Measurements from ENCODE around the gene APP. TPM values are rescaled to one million over a fixed set of nuclear protein-coding genes. Genes with fewer than 3 reads are reported as not detected.
A peak's percentile ranks its signal among the peaks of the same experiment; 100 is the strongest.

APP gene
- total RNA-seq, 1 experiment from 2014 or later, result 266 TPM

GRCh38 chr21:25848309-25848708, 322.3 kb downstream of the APP start:
- ATAC-seq, result no peak

GRCh38 chr21:25845729-25846256, 324.8 kb downstream of the APP start:
- BruUV-seq (replicated peaks), result no TSS peak
- ChIA-PET CTCF (no interaction called here), POLR2A (ENCODE audit: unreplicated experiment) (no interaction called here)
- no peak overlapping the region for H3K4me2 ChIP-seq (ENCODE audit: low read length)
- H3K4me3 ChIP-seq (ENCODE audit: low read length), result no peak overlapping the region
- no peaks in the 10 kb centered on the region for H3K4me1 ChIP-seq (ENCODE audit: insufficient read depth, low read length)
- no peaks in the 10 kb centered on the region for H3K9me2 ChIP-seq (replicated peaks; ENCODE audit: low read length)
- H3K9ac ChIP-seq (ENCODE audit: low read length), result no peak overlapping the region
- no peak overlapping the region for H2AFZ ChIP-seq (ENCODE audit: low read length)
- H4K20me1 ChIP-seq (ENCODE audit: low read length), result no peaks in the 10 kb centered on the region
- no peaks in the 10 kb centered on the region for H3F3A ChIP-seq (ENCODE audit: low read length, unreplicated experiment)
- peaks cover 5% of the 10 kb centered on the region; the same call in 1 of the 2 replicates for H3K9me3 ChIP-seq (ENCODE audit: low read length)
- peaks cover 11% of the 10 kb centered on the region; the same call in 1 of the 2 replicates for H3K27me3 ChIP-seq (ENCODE audit: low read length)
- intact Hi-C loops (cut with micrococcal nuclease), result no loop called here
- ATAC-seq (peak; percentile 33; the same call in 1 of the 2 replicates), DNase-seq (no peak)
- TF ChIP-seq CTCF (conservative IDR thresholded peaks at IDR 0.05; ENCODE audit: low read depth, low read length), result no peak
- TF ChIP-seq EZH2 (IDR thresholded peaks at IDR 0.05; ENCODE audit: low read length, unreplicated experiment), result no peak
- no peak for TF ChIP-seq EZH2phosphoT487 (IDR thresholded peaks at IDR 0.05; ENCODE audit: borderline replicate concordance, low read length)
- H3K27ac ChIP-seq (ENCODE audit: low read length), result no peak overlapping the region
- H3K36me3 ChIP-seq (ENCODE audit: low read depth, low read length), result no peaks in the 10 kb centered on the region
- H3K79me2 ChIP-seq (ENCODE audit: low read length), result no peaks in the 10 kb centered on the region

More at GRCh38 chr21:25848309-25848708, 322.3 kb downstream of the APP start:
- no peak overlapping the region for H3K9ac ChIP-seq (ENCODE audit: low read length)
- no TSS peak for BruUV-seq (replicated peaks)
- H2AFZ ChIP-seq (ENCODE audit: low read length), result no peak overlapping the region
- H3K9me2 ChIP-seq (replicated peaks; ENCODE audit: low read length), result no peaks in the 10 kb centered on the region
- ChIA-PET POLR2A (ENCODE audit: unreplicated experiment) (no interaction called here), CTCF (interaction anchor here (0.6 kb wide), 1 partner anchor 22 kb away, joined by 5 read pairs; no protein-coding TSS in a partner anchor)
- H4K20me1 ChIP-seq (ENCODE audit: low read length), result no peaks in the 10 kb centered on the region
- H3K9me3 ChIP-seq (ENCODE audit: low read length), result peaks cover 5% of the 10 kb centered on the region; the same call in 1 of the 2 replicates
- no peaks in the 10 kb centered on the region for H3F3A ChIP-seq (ENCODE audit: low read length, unreplicated experiment)
- DNase-seq, result no peak
- no peaks in the 10 kb centered on the region for H3K36me3 ChIP-seq (ENCODE audit: low read depth, low read length)
- H3K79me2 ChIP-seq (ENCODE audit: low read length), result no peaks in the 10 kb centered on the region
- no peak overlapping the region for H3K4me2 ChIP-seq (ENCODE audit: low read length)
- no peak overlapping the region for H3K27ac ChIP-seq (ENCODE audit: low read length)
- TF ChIP-seq EZH2 (IDR thresholded peaks at IDR 0.05; ENCODE audit: low read length, unreplicated experiment), result no peak
- no peak overlapping the region for H3K4me3 ChIP-seq (ENCODE audit: low read length)
- intact Hi-C loops (cut with micrococcal nuclease), result no loop called here
- H3K27me3 ChIP-seq (ENCODE audit: low read length), result peaks cover 14% of the 10 kb centered on the region; the same call in 1 of the 2 replicates
- no peaks in the 10 kb centered on the region for H3K4me1 ChIP-seq (ENCODE audit: insufficient read depth, low read length)

- no peak for ATAC-seq
- Histone ChIP-seq H3K4me1 (ENCODE audit: insufficient read depth, low read length) (peaks cover 14% of the 10 kb centered on the region), H4K20me1 (ENCODE audit: low read length) (no peaks in the 10 kb centered on the region), H3K9me3 (ENCODE audit: low read length) (no peaks in the 10 kb centered on the region), H3K36me3 (ENCODE audit: low read depth, low read length) (no peaks in the 10 kb centered on the region), H3F3A (ENCODE audit: low read length, unreplicated experiment) (no peaks in the 10 kb centered on the region), H3K9me2 (replicated peaks; ENCODE audit: low read length) (peaks cover 5% of the 10 kb centered on the region; the same call in 1 of the 2 replicates), H2AFZ (ENCODE audit: low read length) (no peak overlapping the region), H3K27ac (ENCODE audit: low read length) (no peak overlapping the region), H3K4me2 (ENCODE audit: low read length) (no peak overlapping the region), H3K79me2 (ENCODE audit: low read length) (no peaks in the 10 kb centered on the region), H3K4me3 (ENCODE audit: low read length) (no peak overlapping the region), H3K27me3 (ENCODE audit: low read length) (peaks cover 11% of the 10 kb centered on the region; the same call in 1 of the 2 replicates), H3K9ac (ENCODE audit: low read length) (no peak overlapping the region)
- POLR2A ChIA-PET (ENCODE audit: unreplicated experiment), result no interaction called here
- DNase-seq, result no peak
- no peak for TF ChIP-seq CTCF (conservative IDR thresholded peaks at IDR 0.05; ENCODE audit: low read depth, low read length)
- TF ChIP-seq EZH2 (IDR thresholded peaks at IDR 0.05; ENCODE audit: low read length, unreplicated experiment), result no peak
- no peak for TF ChIP-seq EZH2phosphoT487 (IDR thresholded peaks at IDR 0.05; ENCODE audit: borderline replicate concordance, low read length)
- BruUV-seq (replicated peaks), result no TSS peak
- intact Hi-C loops (cut with micrococcal nuclease), result no loop called here
- CTCF ChIA-PET, result no interaction called here
These were observed 327.6 kb downstream of the APP start for GRCh38 chr21:25842925-25843324.

Measured in PC-3 (cell line).